Neural cell (in vitro differentiated cells): Measurements from ENCODE around the gene TSSC4. TPM values are rescaled to one million over a fixed set of nuclear protein-coding genes. Genes with fewer than 3 reads are reported as not detected.

Source experiments
- H2AFZ ChIP-seq: fragments of 200-600, 300-800 bp; sonication (generic), shearing (Covaris generic); 2 replicates; pipeline ENCODE4 v1.6.0; 2014; ENCODE audit warnings: low read depth, mild to moderate bottlenecking, antibody characterized with exemption, low read length, moderate library complexity
- H3F3A ChIP-seq: fragments of 200-600 bp; shearing (Covaris generic); 2 replicates; pipeline ENCODE4 v1.6.1; 2016; ENCODE audit warnings: mild to moderate bottlenecking, moderate library complexity, mixed read lengths, antibody characterized with exemption, low read length; ENCODE audit not compliant: insufficient read depth, poor library complexity, severe bottlenecking
- H3K27ac ChIP-seq: fragments of 200-600, 300-800 bp; sonication (generic), shearing (Covaris generic); 2 replicates; pipeline ENCODE4 v1.5.1; 2014; ENCODE audit warnings: mild to moderate bottlenecking, low read length, moderate library complexity
- H3K27me3 ChIP-seq: fragments of 300-800, 200-600 bp; sonication (generic), shearing (Covaris generic); 2 replicates; pipeline ENCODE4 v1.6.0; 2014; ENCODE audit warnings: mild to moderate bottlenecking, low read depth, low read length, moderate library complexity; ENCODE audit not compliant: insufficient read depth
- H3K36me3 ChIP-seq: fragments of 300-800, 200-600 bp; sonication (generic), shearing (Covaris generic); 2 replicates; pipeline ENCODE4 v1.5.1; 2014; ENCODE audit warnings: mild to moderate bottlenecking, antibody characterized with exemption, low read length, moderate library complexity; ENCODE audit not compliant: insufficient read depth
- H3K4me2 ChIP-seq: fragments of 300-800, 200-600 bp; sonication (generic), shearing (Covaris generic); 2 replicates; pipeline ENCODE4 v1.6.0; 2014; ENCODE audit warnings: mild to moderate bottlenecking, low read length
- H3K4me3 ChIP-seq: fragments of 300-800, 200-600 bp; sonication (generic), shearing (Covaris generic); 2 replicates; pipeline ENCODE4 v1.5.1; 2014; ENCODE audit warnings: mild to moderate bottlenecking, low read length, moderate library complexity
- H3K79me2 ChIP-seq: fragments of 200-600 bp; shearing (Covaris generic); replicated peaks from 2 replicates; pipeline ENCODE4 v1.6.0; 2014; ENCODE audit warnings: mild to moderate bottlenecking, low read length, moderate library complexity; ENCODE audit not compliant: insufficient read depth
- H3K9ac ChIP-seq: fragments of 300-800, 200-600 bp; sonication (generic), shearing (Covaris generic); 2 replicates; pipeline ENCODE4 v1.6.1; 2016; ENCODE audit warnings: mild to moderate bottlenecking, low read length, mixed read lengths
- H3K9me2 ChIP-seq: fragments of 200-600 bp; shearing (Covaris generic); 2 replicates; pipeline ENCODE4 v1.6.1; 2016; ENCODE audit warnings: mild to moderate bottlenecking, low read length, mixed read lengths; ENCODE audit not compliant: insufficient read depth
- H3K9me3 ChIP-seq: fragments of 200-600, 300-800 bp; sonication (generic), shearing (Covaris generic); 2 replicates; pipeline ENCODE4 v1.6.1; 2016; ENCODE audit warnings: mild to moderate bottlenecking, mixed run types, low read length, moderate library complexity, mixed read lengths
- H4K20me1 ChIP-seq: fragments of 200-600 bp; shearing (Covaris generic); 2 replicates; pipeline ENCODE4 v1.6.1; 2016; ENCODE audit warnings: mild to moderate bottlenecking, mixed run types; ENCODE audit not compliant: insufficient read depth
- EP300 ChIP-seq: fragments of 450-650 bp; conservative IDR thresholded peaks from 2 replicates; pipeline ENCODE4 v1.6.1; 2014; ENCODE audit warnings: antibody characterized with exemption, mild to moderate bottlenecking, moderate library complexity; ENCODE audit not compliant: poor library complexity, severe bottlenecking
- EZH2 ChIP-seq: fragments of 200-600, 300-800 bp; shearing (Covaris generic), sonication (generic); IDR thresholded peaks from 2 replicates; pipeline ENCODE4 v1.6.1; 2014; ENCODE audit warnings: antibody characterized with exemption, low read length, borderline replicate concordance, mild to moderate bottlenecking; ENCODE audit not compliant: insufficient read depth, poor library complexity, severe bottlenecking
- MXI1 ChIP-seq: fragments of 450-650 bp; conservative IDR thresholded peaks from 2 replicates; pipeline ENCODE4 v1.6.1; 2014; ENCODE audit warnings: antibody characterized with exemption, mild to moderate bottlenecking; ENCODE audit not compliant: poor library complexity, severe bottlenecking
- POLR2AphosphoS5 ChIP-seq: IDR thresholded peaks from 2 replicates; pipeline ENCODE4 v1.6.1; 2012
- RAD21 ChIP-seq: fragments of 450-650 bp; conservative IDR thresholded peaks from 2 replicates; pipeline ENCODE4 v1.6.1; 2014; ENCODE audit warnings: antibody characterized with exemption, mild to moderate bottlenecking, moderate library complexity
- SMC3 ChIP-seq: fragments of 450-650 bp; conservative IDR thresholded peaks from 2 replicates; pipeline ENCODE4 v1.6.1; 2014; ENCODE audit warnings: antibody characterized with exemption, mild to moderate bottlenecking, moderate library complexity; ENCODE audit not compliant: poor library complexity
- TAF1 ChIP-seq: IDR thresholded peaks from 2 replicates; pipeline ENCODE4 v1.6.1; 2012; ENCODE audit warnings: low read depth
- polyA plus RNA-seq: library from polyadenylated mRNA; depleted of rRNA; stranded (reverse); fragments of >200 nt; gene quantifications from 2 replicates; pipeline ENCODE4 v1.2.3, GENCODE V29; 2014
- TF ChIP-seq, protein P1 (sequence below): fragments of 450-650 bp; IDR thresholded peaks from 2 replicates; pipeline ENCODE4 v1.5.1; 2014; ENCODE audit warnings: antibody characterized with exemption, mild to moderate bottlenecking, moderate library complexity; ENCODE audit not compliant: poor library complexity, severe bottlenecking
- TF ChIP-seq, protein P2 (sequence below): IDR thresholded peaks from 2 replicates; pipeline ENCODE4 v1.6.1; 2012; ENCODE audit warnings: borderline replicate concordance

Gene TSSC4
- polyA plus RNA-seq, 1 donor from 2014 or later: 54.3 TPM

DNA sequence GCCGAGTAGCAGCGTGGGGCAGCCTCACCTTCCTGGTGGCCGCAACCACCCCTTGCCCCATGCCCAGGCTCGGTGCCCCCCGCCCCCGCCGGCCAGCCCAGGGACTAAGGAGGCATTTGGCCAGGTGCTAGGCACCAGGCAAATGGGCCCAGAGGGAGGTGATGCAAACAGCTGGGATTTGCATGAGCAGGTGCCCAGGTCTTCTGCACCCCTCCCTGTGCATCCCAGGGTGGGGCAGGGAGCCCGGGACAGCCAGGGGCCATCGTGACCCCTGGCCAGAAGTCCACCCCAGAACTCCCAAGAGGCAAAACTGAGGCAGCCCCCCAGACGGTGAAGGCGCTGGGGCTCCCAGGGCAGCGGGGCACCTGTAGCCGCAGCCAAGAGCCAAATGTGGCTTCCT lies 25.7 kb downstream of the TSSC4 start:
- H3K27ac ChIP-seq: no peak overlapping the region
- H3K36me3 ChIP-seq: no peaks in the 10 kb centered on the region
- H3K79me2 ChIP-seq: no peaks in the 10 kb centered on the region
- TF ChIP-seq EZH2 (no peak), EP300 (no peak)
- no peak overlapping the region for H3K4me3 ChIP-seq
- H3K9me2 ChIP-seq: no peaks in the 10 kb centered on the region
- H3K9ac ChIP-seq: no peak overlapping the region
- H4K20me1 ChIP-seq: no peaks in the 10 kb centered on the region
- H3F3A ChIP-seq: no peaks in the 10 kb centered on the region
- no peak overlapping the region for H3K4me2 ChIP-seq
- H2AFZ ChIP-seq: no peak overlapping the region
- no peaks in the 10 kb centered on the region for H3K27me3 ChIP-seq
- no peaks in the 10 kb centered on the region for H3K9me3 ChIP-seq

DNA sequence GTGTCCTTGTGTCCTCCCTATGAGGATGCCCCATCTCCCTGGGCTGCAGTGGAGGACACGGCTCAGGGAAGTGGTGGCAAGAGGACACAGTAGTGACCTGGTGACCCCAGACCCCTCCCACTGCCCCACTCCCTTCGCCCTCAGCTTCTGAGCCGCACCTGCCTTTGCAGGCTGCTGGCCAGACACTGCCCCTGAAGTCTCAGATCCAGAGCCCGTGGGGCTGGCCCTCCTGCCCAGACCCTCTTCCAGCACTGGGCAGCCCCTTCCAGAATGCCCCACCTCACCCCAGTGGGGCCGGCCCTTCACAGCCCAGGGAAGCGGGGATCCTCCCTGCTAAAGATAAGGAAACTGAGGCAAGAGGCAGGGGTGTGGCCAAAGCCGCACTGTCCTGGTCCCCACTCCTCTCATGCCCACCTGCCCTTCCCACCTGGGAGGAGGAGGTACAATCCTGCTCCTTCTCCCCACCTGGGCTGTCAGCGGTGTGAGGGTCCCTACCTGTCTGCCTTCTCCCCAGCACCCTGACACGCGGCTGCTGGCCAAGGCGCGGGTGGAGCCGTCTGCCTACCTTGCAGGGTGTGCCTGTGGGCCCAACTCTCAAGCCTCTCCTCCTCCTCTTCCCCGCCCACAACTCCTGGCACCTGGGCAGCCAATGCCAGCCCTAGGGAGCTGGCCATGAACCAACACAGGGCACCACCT lies 26.4 kb downstream of the TSSC4 start:
- no peaks in the 10 kb centered on the region for H3K27me3 ChIP-seq
- H3K9me2 ChIP-seq: no peaks in the 10 kb centered on the region
- no peaks in the 10 kb centered on the region for H3F3A ChIP-seq
- no peak overlapping the region for H3K4me3 ChIP-seq
- no peaks in the 10 kb centered on the region for H4K20me1 ChIP-seq
- TF ChIP-seq, protein P1, sequence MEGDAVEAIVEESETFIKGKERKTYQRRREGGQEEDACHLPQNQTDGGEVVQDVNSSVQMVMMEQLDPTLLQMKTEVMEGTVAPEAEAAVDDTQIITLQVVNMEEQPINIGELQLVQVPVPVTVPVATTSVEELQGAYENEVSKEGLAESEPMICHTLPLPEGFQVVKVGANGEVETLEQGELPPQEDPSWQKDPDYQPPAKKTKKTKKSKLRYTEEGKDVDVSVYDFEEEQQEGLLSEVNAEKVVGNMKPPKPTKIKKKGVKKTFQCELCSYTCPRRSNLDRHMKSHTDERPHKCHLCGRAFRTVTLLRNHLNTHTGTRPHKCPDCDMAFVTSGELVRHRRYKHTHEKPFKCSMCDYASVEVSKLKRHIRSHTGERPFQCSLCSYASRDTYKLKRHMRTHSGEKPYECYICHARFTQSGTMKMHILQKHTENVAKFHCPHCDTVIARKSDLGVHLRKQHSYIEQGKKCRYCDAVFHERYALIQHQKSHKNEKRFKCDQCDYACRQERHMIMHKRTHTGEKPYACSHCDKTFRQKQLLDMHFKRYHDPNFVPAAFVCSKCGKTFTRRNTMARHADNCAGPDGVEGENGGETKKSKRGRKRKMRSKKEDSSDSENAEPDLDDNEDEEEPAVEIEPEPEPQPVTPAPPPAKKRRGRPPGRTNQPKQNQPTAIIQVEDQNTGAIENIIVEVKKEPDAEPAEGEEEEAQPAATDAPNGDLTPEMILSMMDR: no peak
- TF ChIP-seq MXI1 (no peak), TAF1 (no peak), EZH2 (no peak), POLR2AphosphoS5 (no peak), SMC3 (no peak), EP300 (no peak), RAD21 (no peak)
- TF ChIP-seq, protein P2, sequence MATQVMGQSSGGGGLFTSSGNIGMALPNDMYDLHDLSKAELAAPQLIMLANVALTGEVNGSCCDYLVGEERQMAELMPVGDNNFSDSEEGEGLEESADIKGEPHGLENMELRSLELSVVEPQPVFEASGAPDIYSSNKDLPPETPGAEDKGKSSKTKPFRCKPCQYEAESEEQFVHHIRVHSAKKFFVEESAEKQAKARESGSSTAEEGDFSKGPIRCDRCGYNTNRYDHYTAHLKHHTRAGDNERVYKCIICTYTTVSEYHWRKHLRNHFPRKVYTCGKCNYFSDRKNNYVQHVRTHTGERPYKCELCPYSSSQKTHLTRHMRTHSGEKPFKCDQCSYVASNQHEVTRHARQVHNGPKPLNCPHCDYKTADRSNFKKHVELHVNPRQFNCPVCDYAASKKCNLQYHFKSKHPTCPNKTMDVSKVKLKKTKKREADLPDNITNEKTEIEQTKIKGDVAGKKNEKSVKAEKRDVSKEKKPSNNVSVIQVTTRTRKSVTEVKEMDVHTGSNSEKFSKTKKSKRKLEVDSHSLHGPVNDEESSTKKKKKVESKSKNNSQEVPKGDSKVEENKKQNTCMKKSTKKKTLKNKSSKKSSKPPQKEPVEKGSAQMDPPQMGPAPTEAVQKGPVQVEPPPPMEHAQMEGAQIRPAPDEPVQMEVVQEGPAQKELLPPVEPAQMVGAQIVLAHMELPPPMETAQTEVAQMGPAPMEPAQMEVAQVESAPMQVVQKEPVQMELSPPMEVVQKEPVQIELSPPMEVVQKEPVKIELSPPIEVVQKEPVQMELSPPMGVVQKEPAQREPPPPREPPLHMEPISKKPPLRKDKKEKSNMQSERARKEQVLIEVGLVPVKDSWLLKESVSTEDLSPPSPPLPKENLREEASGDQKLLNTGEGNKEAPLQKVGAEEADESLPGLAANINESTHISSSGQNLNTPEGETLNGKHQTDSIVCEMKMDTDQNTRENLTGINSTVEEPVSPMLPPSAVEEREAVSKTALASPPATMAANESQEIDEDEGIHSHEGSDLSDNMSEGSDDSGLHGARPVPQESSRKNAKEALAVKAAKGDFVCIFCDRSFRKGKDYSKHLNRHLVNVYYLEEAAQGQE: no peak
- no peak overlapping the region for H3K27ac ChIP-seq
- no peak overlapping the region for H2AFZ ChIP-seq
- H3K4me2 ChIP-seq: no peak overlapping the region
- no peaks in the 10 kb centered on the region for H3K79me2 ChIP-seq
- no peaks in the 10 kb centered on the region for H3K36me3 ChIP-seq
- H3K9me3 ChIP-seq: no peaks in the 10 kb centered on the region
- H3K9ac ChIP-seq: no peak overlapping the region
